Measurements from ENCODE around the gene FSIP2. TPM values are rescaled to one million over a fixed set of nuclear protein-coding genes. Genes with fewer than 3 reads are reported as not detected.

Gene FSIP2
- total RNA-seq, 1 donor from 2014 or later = 12.7 TPM

DNA sequence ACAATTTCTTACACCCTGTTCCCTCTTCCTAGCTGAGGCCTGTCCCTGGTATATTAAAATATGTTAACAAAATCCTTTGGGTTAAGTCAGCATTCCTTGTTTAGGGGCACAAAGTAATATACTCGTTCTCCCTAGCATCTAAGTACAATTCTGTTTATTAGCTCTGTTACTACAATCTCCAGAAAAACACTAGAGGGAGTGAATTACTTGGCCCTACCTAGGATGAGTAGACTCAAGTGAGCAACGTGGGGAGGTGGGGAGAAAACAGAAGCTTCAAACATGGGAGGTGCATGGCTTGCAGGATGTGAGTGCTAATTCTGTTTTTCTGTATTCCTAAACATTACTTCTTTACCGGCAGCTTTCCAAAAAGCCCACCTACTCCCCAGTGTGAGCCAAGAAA is 89.7 kb downstream of the FSIP2 start:
- Mint-ChIP-seq H3K27ac (no peak overlapping the region), H3K9me3 (no peaks in the 10 kb centered on the region), H3K4me1 (no peaks in the 10 kb centered on the region), H3K27me3 (ENCODE audit: insufficient read depth, low read depth) (no peaks in the 10 kb centered on the region), H3K36me3 (no peaks in the 10 kb centered on the region), H3K4me3 (no peak overlapping the region)
- no peaks in the 10 kb centered on the region for H3K4me1 ChIP-seq
- no peak overlapping the region for H3K4me2 ChIP-seq
- H3K9ac ChIP-seq = no peak overlapping the region
- DNase-seq (ENCODE audit: low spot score) = no peak
- TF ChIP-seq EZH2 (IDR thresholded peaks at IDR 0.05) = no peak
- TF ChIP-seq, protein P1, sequence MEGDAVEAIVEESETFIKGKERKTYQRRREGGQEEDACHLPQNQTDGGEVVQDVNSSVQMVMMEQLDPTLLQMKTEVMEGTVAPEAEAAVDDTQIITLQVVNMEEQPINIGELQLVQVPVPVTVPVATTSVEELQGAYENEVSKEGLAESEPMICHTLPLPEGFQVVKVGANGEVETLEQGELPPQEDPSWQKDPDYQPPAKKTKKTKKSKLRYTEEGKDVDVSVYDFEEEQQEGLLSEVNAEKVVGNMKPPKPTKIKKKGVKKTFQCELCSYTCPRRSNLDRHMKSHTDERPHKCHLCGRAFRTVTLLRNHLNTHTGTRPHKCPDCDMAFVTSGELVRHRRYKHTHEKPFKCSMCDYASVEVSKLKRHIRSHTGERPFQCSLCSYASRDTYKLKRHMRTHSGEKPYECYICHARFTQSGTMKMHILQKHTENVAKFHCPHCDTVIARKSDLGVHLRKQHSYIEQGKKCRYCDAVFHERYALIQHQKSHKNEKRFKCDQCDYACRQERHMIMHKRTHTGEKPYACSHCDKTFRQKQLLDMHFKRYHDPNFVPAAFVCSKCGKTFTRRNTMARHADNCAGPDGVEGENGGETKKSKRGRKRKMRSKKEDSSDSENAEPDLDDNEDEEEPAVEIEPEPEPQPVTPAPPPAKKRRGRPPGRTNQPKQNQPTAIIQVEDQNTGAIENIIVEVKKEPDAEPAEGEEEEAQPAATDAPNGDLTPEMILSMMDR (IDR thresholded peaks at IDR 0.05) = no peak
- no peak for TF ChIP-seq EZH2phosphoT487 (IDR thresholded peaks at IDR 0.05)
- no peak overlapping the region for H3K27ac ChIP-seq
- no peaks in the 10 kb centered on the region for H3K36me3 ChIP-seq
- H3F3A ChIP-seq (ENCODE audit: low read depth) = no peaks in the 10 kb centered on the region
- no peaks in the 10 kb centered on the region for H4K20me1 ChIP-seq (ENCODE audit: low read depth)
- no peak overlapping the region for H3K4me3 ChIP-seq
- no peaks in the 10 kb centered on the region for H3K79me2 ChIP-seq (ENCODE audit: low read depth)
- H3K27me3 ChIP-seq = no peaks in the 10 kb centered on the region
- H3K9me3 ChIP-seq (ENCODE audit: low read depth) = no peaks in the 10 kb centered on the region
- no peak overlapping the region for H2AFZ ChIP-seq (replicated peaks)

- no peaks in the 10 kb centered on the region for H3K27me3 ChIP-seq
- H3K4me3 Mint-ChIP-seq = no peak overlapping the region
- no peak for DNase-seq (ENCODE audit: low spot score)
Observed at GRCh38 chr2:185833864-185834263, 95.3 kb downstream of the FSIP2 start.

GRCh38 chr2:185835974-185836373 is 97.4 kb downstream of the FSIP2 start:
- Histone ChIP-seq H3F3A (ENCODE audit: low read depth) (no peaks in the 10 kb centered on the region), H3K79me2 (ENCODE audit: low read depth) (no peaks in the 10 kb centered on the region), H3K27me3 (no peaks in the 10 kb centered on the region), H3K4me2 (no peak overlapping the region), H3K36me3 (no peaks in the 10 kb centered on the region), H3K4me1 (no peaks in the 10 kb centered on the region), H3K9ac (no peak overlapping the region), H3K27ac (no peak overlapping the region), H3K9me3 (ENCODE audit: low read depth) (no peaks in the 10 kb centered on the region), H4K20me1 (ENCODE audit: low read depth) (no peaks in the 10 kb centered on the region), H2AFZ (replicated peaks) (no peak overlapping the region), H3K4me3 (no peak overlapping the region)
- DNase-seq (ENCODE audit: low spot score) = no peak
- Mint-ChIP-seq H3K36me3 (peaks cover 2% of the 10 kb centered on the region), H3K9me3 (peaks cover 13% of the 10 kb centered on the region), H3K4me1 (no peaks in the 10 kb centered on the region), H3K4me3 (no peak overlapping the region), H3K27me3 (ENCODE audit: insufficient read depth, low read depth) (no peaks in the 10 kb centered on the region), H3K27ac (no peak overlapping the region)
- no peak for TF ChIP-seq EZH2phosphoT487 (IDR thresholded peaks at IDR 0.05)
- TF ChIP-seq, protein P1 (IDR thresholded peaks at IDR 0.05) = no peak
- TF ChIP-seq EZH2 (IDR thresholded peaks at IDR 0.05) = no peak

More at GRCh38 chr2:185833864-185834263, 95.3 kb downstream of the FSIP2 start:
- Mint-ChIP-seq H3K27ac (no peak overlapping the region), H3K4me1 (no peaks in the 10 kb centered on the region), H3K36me3 (peaks cover 2% of the 10 kb centered on the region), H3K27me3 (ENCODE audit: insufficient read depth, low read depth) (no peaks in the 10 kb centered on the region), H3K9me3 (peaks cover 8% of the 10 kb centered on the region)
- H3K9ac ChIP-seq = no peak overlapping the region
- H3F3A ChIP-seq (ENCODE audit: low read depth) = no peaks in the 10 kb centered on the region
- H3K27ac ChIP-seq = no peak overlapping the region
- H4K20me1 ChIP-seq (ENCODE audit: low read depth) = no peaks in the 10 kb centered on the region
- no peaks in the 10 kb centered on the region for H3K4me1 ChIP-seq
- no peak overlapping the region for H3K4me3 ChIP-seq
- no peak overlapping the region for H2AFZ ChIP-seq (replicated peaks)
- no peaks in the 10 kb centered on the region for H3K36me3 ChIP-seq
- TF ChIP-seq, protein P1 (IDR thresholded peaks at IDR 0.05) = no peak
- no peak for TF ChIP-seq EZH2phosphoT487 (IDR thresholded peaks at IDR 0.05)
- TF ChIP-seq EZH2 (IDR thresholded peaks at IDR 0.05) = no peak
- no peaks in the 10 kb centered on the region for H3K79me2 ChIP-seq (ENCODE audit: low read depth)
- H3K9me3 ChIP-seq (ENCODE audit: low read depth) = no peaks in the 10 kb centered on the region
- H3K4me2 ChIP-seq = no peak overlapping the region
